HepG2 (cell line): ENCODE results near the gene CSNK2A1. TPM values are rescaled to one million over a fixed set of nuclear protein-coding genes. Genes with fewer than 3 reads are reported as not detected.

ENCODE experiments used
- AKNA ChIP-seq: sonication (generic); formaldehyde crosslinking; IDR thresholded peaks from 2 replicates; pipeline ENCODE4 v1.4.0; 2020; ENCODE audit warnings: missing genetic modification reagents, borderline replicate concordance
- E2F1 ChIP-seq: sonication (generic); formaldehyde crosslinking; IDR thresholded peaks from 2 replicates; pipeline ENCODE4 v1.5.0; 2020; ENCODE audit warnings: missing genetic modification reagents
- NFATC3 ChIP-seq: sonication (generic); formaldehyde crosslinking; IDR thresholded peaks from 2 replicates; pipeline ENCODE4 v1.5.1; 2020; ENCODE audit warnings: mild to moderate bottlenecking, missing genetic modification reagents
- PHF21A ChIP-seq: sonication (generic); formaldehyde crosslinking; IDR thresholded peaks from 2 replicates; pipeline ENCODE4 v1.5.0; 2020; ENCODE audit warnings: mild to moderate bottlenecking, missing genetic modification reagents
- PHF8 ChIP-seq: sonication (generic); formaldehyde crosslinking; IDR thresholded peaks from 2 replicates; pipeline ENCODE4 v1.5.0; 2020; ENCODE audit warnings: missing genetic modification reagents
- PRDM10 ChIP-seq: sonication (generic); formaldehyde crosslinking; IDR thresholded peaks from 2 replicates; pipeline ENCODE4 v1.4.0; 2020; ENCODE audit warnings: low read depth, missing genetic modification reagents
- SIX1 ChIP-seq: sonication (generic); formaldehyde crosslinking; IDR thresholded peaks from 2 replicates; pipeline ENCODE4 v1.4.0; 2020; ENCODE audit warnings: missing genetic modification reagents, borderline replicate concordance
- ZBTB4 ChIP-seq: sonication (generic); formaldehyde crosslinking; IDR thresholded peaks from 2 replicates; pipeline ENCODE4 v1.4.0; 2020; ENCODE audit warnings: missing genetic modification reagents, mild to moderate bottlenecking, borderline replicate concordance
- ZFP41 ChIP-seq: sonication (generic); formaldehyde crosslinking; IDR thresholded peaks from 2 replicates; pipeline ENCODE4 v1.4.0; 2020; ENCODE audit warnings: mild to moderate bottlenecking, missing genetic modification reagents, borderline replicate concordance
- ZNF296 ChIP-seq: sonication (generic); formaldehyde crosslinking; conservative IDR thresholded peaks from 2 replicates; pipeline ENCODE4 v1.5.0; 2020; ENCODE audit warnings: mild to moderate bottlenecking, missing genetic modification reagents
- ZNF572 ChIP-seq: sonication (generic); formaldehyde crosslinking; IDR thresholded peaks from 2 replicates; pipeline ENCODE4 v1.5.1; 2020; ENCODE audit warnings: mild to moderate bottlenecking, missing genetic modification reagents
- ZNF639 ChIP-seq: conservative IDR thresholded peaks from 2 replicates; pipeline ENCODE4 v1.6.1; 2018; ENCODE audit warnings: missing genetic modification reagents
- ZNF776 ChIP-seq: sonication (generic); formaldehyde crosslinking; IDR thresholded peaks from 2 replicates; pipeline ENCODE4 v1.4.0; 2020; ENCODE audit warnings: mild to moderate bottlenecking, missing genetic modification reagents
- polyA plus RNA-seq, 8 experiments: library from polyadenylated mRNA; depleted of rRNA in 3 of 8; stranded (reverse) in 7 of 8; unstranded in 1 of 8; fragments of >200 nt; fragmentation: Illumina TruSeq in 4 of 8; extraction: Trizol in 4 of 8; gene quantifications; 2 replicates each; pipeline versions ENCODE4 v1.2.1 to v1.2.3, GENCODE V29; 2011 to 2016; ENCODE audit warnings: low read depth in 4 of 8, missing spikeins in 1 of 8, mixed read lengths in 1 of 8; ENCODE audit not compliant: insufficient read depth in 1 of 8
- total RNA-seq, 5 experiments: library from RNA; depleted of rRNA; stranded (reverse); fragments of >200 nt; fragmentation: Illumina TruSeq; extraction: Trizol; gene quantifications; 2 replicates each; pipeline ENCODE4 v1.2.3, GENCODE V29; 2016; ENCODE audit warnings: low read depth in 1 of 5

CSNK2A1 gene
- total and polyA plus RNA-seq, 2 of the 13 experiments (the other 11 are each of a cell fraction or from before 2014, with no cell fraction given), result 153 to 231 TPM

- no peak for TF ChIP-seq ZBTB4 (CRISPR knock-in tag)
- peak; percentile 77; the same call in 1 of the 2 replicates for TF ChIP-seq PRDM10 (CRISPR knock-in tag)
- TF ChIP-seq PHF21A (CRISPR knock-in tag), result no peak; the same call in none of the 2 replicates
- TF ChIP-seq ZNF776 (CRISPR knock-in tag), result peak; percentile 23; the same call in 1 of the 2 replicates
- TF ChIP-seq ZNF296 (CRISPR knock-in tag), result 0 out of 2 replicates have a peak, but pooled peaks have one; percentile 57
- no peak; the same call in 1 of the 2 replicates for TF ChIP-seq E2F1
- TF ChIP-seq NFATC3 (CRISPR knock-in tag), result no peak
- peak; percentile 79 for TF ChIP-seq ZNF639 (CRISPR knock-in tag)
- TF ChIP-seq ZFP41, result no peak
- TF ChIP-seq PHF8 (CRISPR knock-in tag), result peak; percentile 56
- no peak for TF ChIP-seq ZNF572 (CRISPR knock-in tag)
- no peak for TF ChIP-seq SIX1
- no peak for TF ChIP-seq AKNA (CRISPR knock-in tag)
Observed at GRCh38 chr20:462199-462991, 81.2 kb downstream of the CSNK2A1 start, which contains the start of gene TBC1D20 (continued).
